GM18861 (cell line): ENCODE results near the gene ZIC4.

ENCODE experiments used
- ATAC-seq: cut with Tn5 transposase; IDR thresholded peaks from one replicate; pipeline ENCODE4 v1.9.1; 2021; ENCODE audit not compliant: unreplicated experiment

ZIC4 gene

GRCh38 chr3:147405231-147406027, 914 bp downstream of the ZIC4 start:
- ATAC-seq = no peak

GRCh38 chr3:147404800-147405230, 1.5 kb downstream of the ZIC4 start:
- no peak for ATAC-seq

GRCh38 chr3:147404000-147404799, 2.1 kb downstream of the ZIC4 start:
- ATAC-seq = no peak

- no peak for ATAC-seq
These were observed 2.8 kb downstream of the ZIC4 start for GRCh38 chr3:147403511-147403910.

GRCh38 chr3:147402159-147402558, 4.2 kb downstream of the ZIC4 start:
- ATAC-seq = no peak

- no peak for ATAC-seq
These were observed 4.9 kb downstream of the ZIC4 start for GRCh38 chr3:147401421-147401820.

GRCh38 chr3:147400999-147401398, 5.3 kb downstream of the ZIC4 start:
- no peak for ATAC-seq

GRCh38 chr3:147400111-147400510, 6.2 kb downstream of the ZIC4 start:
- ATAC-seq = no peak

GRCh38 chr3:147398813-147399534, 7.4 kb downstream of the ZIC4 start:
- no peak for ATAC-seq

- no peak for ATAC-seq
These were observed 8.2 kb downstream of the ZIC4 start for GRCh38 chr3:147397875-147398812.

- no peak for ATAC-seq
These were observed 9.0 kb downstream of the ZIC4 start for GRCh38 chr3:147397155-147397874.

GRCh38 chr3:147396712-147397046, 9.7 kb downstream of the ZIC4 start:
- ATAC-seq = no peak

- no peak for ATAC-seq
These were observed 10.2 kb downstream of the ZIC4 start for GRCh38 chr3:147395899-147396711.

GRCh38 chr3:147394884-147395225, 11.5 kb downstream of the ZIC4 start:
- no peak for ATAC-seq

GRCh38 chr3:147393943-147394883, 12.1 kb downstream of the ZIC4 start:
- ATAC-seq = no peak

- ATAC-seq = no peak
These were observed 12.9 kb downstream of the ZIC4 start for GRCh38 chr3:147393261-147393942.

GRCh38 chr3:147392625-147392946, 13.8 kb downstream of the ZIC4 start:
- no peak for ATAC-seq
